GM21529 (cell line): Measurements from ENCODE around the gene WDR55.
A peak's percentile ranks its signal among the peaks of the same experiment; 100 is the strongest.
"Not testable (repeated sequence)": the region's sequence is repeated elsewhere in the genome, so short reads cannot be mapped to it uniquely, and the experiment has no call there.

Experiments
- ATAC-seq: cut with Tn5 transposase; IDR thresholded peaks from one replicate; pipeline ENCODE4 v1.9.1; 2021; ENCODE audit not compliant: unreplicated experiment

Gene WDR55

GRCh38 chr5:140708787-140709186 is 44.1 kb downstream of the WDR55 start:
- ATAC-seq: not testable (repeated sequence)

GRCh38 chr5:140710899-140711552 is 46.3 kb downstream of the WDR55 start:
- peak; percentile 89 for ATAC-seq

DNA sequence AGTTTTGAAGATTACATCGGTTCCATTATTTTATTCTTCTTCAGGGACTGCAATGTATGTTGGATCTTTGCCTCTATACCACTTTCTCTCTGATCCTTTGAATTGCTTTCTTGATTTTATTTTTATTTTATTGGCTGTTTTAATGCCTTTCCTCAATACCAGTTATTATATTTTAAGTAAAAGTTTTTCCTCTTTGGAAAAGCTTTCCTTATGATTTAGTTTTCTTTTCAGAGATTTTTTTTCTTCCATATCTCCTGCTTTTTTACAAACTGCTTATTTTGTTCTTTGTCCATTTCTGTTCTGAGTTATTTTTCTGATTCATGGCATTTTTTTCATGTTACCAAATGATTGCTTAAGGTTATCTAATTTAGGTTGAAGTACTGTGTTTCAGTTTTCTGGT is 47.1 kb downstream of the WDR55 start:
- no peak for ATAC-seq

DNA sequence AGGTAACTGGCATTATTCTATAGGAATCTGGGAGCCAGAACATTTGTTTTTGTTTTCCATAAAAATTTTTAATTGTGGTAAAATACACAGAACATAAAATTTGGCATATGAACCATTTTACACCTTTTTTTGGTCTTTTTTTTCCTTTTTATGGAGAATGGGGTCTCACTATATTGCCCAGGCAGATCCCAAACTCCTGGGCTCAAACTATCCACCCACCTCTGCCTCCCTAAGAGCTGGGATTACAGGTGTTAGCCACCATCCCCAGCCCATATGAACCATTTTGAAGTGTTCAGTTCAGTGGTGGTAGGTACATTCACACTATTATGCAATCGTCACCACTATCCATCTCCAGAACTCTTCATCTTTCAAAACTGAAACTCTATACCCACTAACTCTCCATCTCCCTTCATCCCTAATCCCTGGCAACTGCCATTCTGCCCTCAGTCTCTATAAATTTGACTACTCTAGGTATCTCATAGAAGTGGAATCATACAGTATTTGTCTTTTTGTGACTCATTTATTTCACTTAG is 48.9 kb downstream of the WDR55 start:
- ATAC-seq: no peak

GRCh38 chr5:140716238-140716637 is 51.5 kb downstream of the WDR55 start:
- not testable (repeated sequence) for ATAC-seq

DNA sequence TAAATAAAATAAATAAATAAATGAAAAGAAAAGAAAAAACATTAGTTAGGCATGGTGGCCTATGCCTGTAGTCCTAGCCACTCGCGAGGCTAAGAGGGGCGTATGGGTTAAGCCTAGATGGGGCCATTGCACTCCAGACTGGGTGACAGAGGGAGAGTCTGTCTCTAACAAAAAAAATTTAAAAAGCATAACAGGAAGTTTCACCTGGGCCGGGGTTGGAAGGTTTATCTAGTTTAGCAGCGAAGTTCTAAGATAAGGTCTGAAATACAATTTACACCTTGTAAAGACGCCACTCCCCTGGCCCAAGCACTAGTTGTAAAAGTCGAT is 53.5 kb downstream of the WDR55 start:
- ATAC-seq: no peak

DNA sequence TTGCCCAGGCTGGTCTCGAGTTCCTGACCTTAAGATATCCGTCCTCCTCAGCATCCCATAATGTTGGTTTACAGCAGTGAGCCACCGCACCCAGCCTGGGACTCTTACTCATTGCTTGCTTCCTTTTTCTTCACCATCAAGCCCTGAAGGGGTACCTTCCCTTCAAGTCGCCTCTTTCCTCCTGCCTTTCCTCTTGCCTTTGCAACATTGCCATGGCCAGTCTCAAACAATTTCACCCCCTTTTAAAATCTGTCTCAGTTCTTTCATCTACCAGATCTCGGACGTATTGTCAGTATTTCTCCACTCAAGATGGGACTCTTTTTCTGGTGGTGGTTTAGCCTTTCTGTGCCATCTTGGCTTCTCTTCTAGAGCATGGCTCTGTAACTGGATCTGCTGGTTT is 56.0 kb downstream of the WDR55 start:
- ATAC-seq: not testable (repeated sequence)

DNA sequence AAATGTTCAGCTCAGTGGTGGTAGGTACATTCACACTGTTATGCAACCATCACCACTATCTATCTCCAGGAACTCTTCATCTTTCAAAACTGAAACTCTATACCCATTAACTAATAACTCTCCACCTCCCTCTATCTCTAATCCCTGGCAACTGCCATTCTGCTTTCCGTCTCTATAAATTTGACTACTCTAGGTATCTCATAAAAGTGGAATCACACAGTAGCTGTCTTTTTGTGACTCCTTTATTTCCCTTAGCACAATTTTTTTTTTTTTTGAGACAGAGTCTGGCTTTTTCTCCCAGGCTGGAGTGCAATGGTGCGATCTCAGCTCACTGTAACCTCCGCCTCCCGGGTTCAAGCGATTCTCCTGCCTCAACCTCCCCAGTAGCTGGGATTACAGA is 56.7 kb downstream of the WDR55 start:
- ATAC-seq: not testable (repeated sequence)
